ENCODE data around the gene ESRRB.

DNA sequence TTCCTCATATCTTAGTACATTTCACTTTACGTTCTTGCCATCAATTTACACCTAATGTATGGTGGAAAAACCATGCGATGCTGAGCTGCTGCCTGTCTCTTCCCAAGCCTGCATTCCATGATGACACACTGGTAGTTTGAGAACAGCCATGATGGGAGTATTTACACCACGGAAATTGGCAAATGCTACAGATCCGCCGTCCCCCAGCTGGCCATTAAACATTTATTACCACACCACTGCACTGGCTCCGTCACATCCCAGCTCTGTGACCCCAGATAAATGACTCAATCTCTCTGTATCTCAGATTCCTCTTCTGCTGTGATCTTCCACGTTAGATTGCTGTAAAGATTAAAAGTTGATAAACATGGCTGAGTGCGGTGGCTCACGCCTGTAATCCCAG, 13.9 kb downstream of the ESRRB start:
- TF ChIP-seq, protein P1, sequence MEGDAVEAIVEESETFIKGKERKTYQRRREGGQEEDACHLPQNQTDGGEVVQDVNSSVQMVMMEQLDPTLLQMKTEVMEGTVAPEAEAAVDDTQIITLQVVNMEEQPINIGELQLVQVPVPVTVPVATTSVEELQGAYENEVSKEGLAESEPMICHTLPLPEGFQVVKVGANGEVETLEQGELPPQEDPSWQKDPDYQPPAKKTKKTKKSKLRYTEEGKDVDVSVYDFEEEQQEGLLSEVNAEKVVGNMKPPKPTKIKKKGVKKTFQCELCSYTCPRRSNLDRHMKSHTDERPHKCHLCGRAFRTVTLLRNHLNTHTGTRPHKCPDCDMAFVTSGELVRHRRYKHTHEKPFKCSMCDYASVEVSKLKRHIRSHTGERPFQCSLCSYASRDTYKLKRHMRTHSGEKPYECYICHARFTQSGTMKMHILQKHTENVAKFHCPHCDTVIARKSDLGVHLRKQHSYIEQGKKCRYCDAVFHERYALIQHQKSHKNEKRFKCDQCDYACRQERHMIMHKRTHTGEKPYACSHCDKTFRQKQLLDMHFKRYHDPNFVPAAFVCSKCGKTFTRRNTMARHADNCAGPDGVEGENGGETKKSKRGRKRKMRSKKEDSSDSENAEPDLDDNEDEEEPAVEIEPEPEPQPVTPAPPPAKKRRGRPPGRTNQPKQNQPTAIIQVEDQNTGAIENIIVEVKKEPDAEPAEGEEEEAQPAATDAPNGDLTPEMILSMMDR (IDR thresholded peaks at IDR 0.05): no peak
- TF ChIP-seq POLR2A (IDR thresholded peaks at IDR 0.05) (no peak), POLR2AphosphoS5 (IDR thresholded peaks at IDR 0.05) (no peak)
